HG03575 (cell line): ENCODE measurements around the gene FGF9.

Experiments used
- ATAC-seq: cut with Tn5 transposase; IDR thresholded peaks from one replicate; pipeline ENCODE4 v1.9.1; 2021; ENCODE audit not compliant: unreplicated experiment, insufficient number of reproducible peaks, low FRiP score; ENCODE audit errors: extremely low read depth

The FGF9 gene

GRCh38 chr13:21673539-21673788 lies 2.6 kb downstream of the FGF9 start:
- ATAC-seq: no peak

- ATAC-seq: no peak
These were observed 3.1 kb downstream of the FGF9 start for GRCh38 chr13:21673789-21674489.

- ATAC-seq: no peak
These were observed 3.7 kb downstream of the FGF9 start for GRCh38 chr13:21674490-21675009.

GRCh38 chr13:21675095-21675991 lies 4.5 kb downstream of the FGF9 start:
- ATAC-seq: no peak

- no peak for ATAC-seq
These were observed 5.7 kb downstream of the FGF9 start for GRCh38 chr13:21676611-21677021.

- ATAC-seq: no peak
These were observed 6.3 kb downstream of the FGF9 start for GRCh38 chr13:21677075-21677623.

GRCh38 chr13:21683034-21683733 lies 12.3 kb downstream of the FGF9 start:
- ATAC-seq: no peak

- no peak for ATAC-seq
These were observed 13.7 kb downstream of the FGF9 start for GRCh38 chr13:21684576-21684975.

- no peak for ATAC-seq
These were observed 14.7 kb downstream of the FGF9 start for GRCh38 chr13:21685485-21686064.

GRCh38 chr13:21686751-21687391 lies 16.0 kb downstream of the FGF9 start:
- ATAC-seq: peak; percentile 86

- ATAC-seq: no peak
These were observed 17.2 kb downstream of the FGF9 start for GRCh38 chr13:21688056-21688455.

- no peak for ATAC-seq
These were observed 18.2 kb downstream of the FGF9 start for GRCh38 chr13:21689097-21689496.

GRCh38 chr13:21690955-21691354 lies 20.1 kb downstream of the FGF9 start:
- no peak for ATAC-seq

- ATAC-seq: no peak
These were observed 20.6 kb downstream of the FGF9 start for GRCh38 chr13:21691500-21691899.

- ATAC-seq: no peak
These were observed 21.1 kb downstream of the FGF9 start for GRCh38 chr13:21691928-21692327.

- ATAC-seq: no peak
These were observed 24.0 kb downstream of the FGF9 start for GRCh38 chr13:21694831-21695230.

GRCh38 chr13:21695546-21695945 lies 24.7 kb downstream of the FGF9 start:
- no peak for ATAC-seq

GRCh38 chr13:21696865-21697448 lies 26.1 kb downstream of the FGF9 start:
- ATAC-seq: no peak
